GM19463 (cell line): ENCODE results near the gene ATP13A3.

Experiments used
- ATAC-seq: cut with Tn5 transposase; IDR thresholded peaks from one replicate; pipeline ENCODE4 v1.9.1; 2021; ENCODE audit warnings: mild to moderate bottlenecking, moderate library complexity; ENCODE audit not compliant: unreplicated experiment

The ATP13A3 gene

DNA sequence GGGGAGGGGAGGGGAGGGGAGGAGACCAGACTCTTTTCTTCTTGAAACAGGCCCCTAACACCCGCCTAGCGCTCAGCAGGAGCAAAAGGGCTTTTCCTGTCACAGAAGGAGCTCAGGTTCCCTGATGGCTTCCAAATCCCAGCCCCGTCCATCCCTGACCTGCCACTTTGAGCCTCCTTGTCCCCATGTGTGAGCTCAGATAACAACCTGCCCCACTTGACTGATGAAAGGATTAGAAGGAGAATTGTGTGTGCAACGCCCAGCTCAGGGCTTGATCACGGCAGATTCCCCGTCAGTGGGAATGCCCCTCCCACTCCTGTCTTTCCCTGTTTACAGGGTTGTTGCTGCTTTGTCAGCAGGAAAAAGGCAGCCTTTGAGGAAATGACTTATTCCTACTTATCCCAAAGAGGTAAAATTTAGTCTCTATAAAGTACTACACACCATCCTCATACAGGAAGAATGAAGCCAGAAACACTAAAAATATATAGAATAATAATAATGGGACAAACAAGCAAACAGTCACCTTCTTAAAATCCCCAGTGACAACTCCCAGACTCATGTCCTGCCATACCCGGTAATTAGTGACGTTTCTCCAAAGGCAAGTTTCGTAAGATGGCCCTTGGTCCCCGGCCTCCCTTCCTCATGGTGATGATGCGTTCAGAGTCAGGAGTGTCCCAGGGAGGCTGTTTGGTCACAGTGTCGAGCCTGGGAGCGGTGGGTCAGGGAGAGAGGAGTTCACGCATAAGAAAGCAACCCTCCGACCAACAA, 111.1 kb downstream of the ATP13A3 start:
- ATAC-seq: no peak

- ATAC-seq: no peak
Measured at GRCh38 chr3:194374935-194375334, 111.9 kb downstream of the ATP13A3 start.

DNA sequence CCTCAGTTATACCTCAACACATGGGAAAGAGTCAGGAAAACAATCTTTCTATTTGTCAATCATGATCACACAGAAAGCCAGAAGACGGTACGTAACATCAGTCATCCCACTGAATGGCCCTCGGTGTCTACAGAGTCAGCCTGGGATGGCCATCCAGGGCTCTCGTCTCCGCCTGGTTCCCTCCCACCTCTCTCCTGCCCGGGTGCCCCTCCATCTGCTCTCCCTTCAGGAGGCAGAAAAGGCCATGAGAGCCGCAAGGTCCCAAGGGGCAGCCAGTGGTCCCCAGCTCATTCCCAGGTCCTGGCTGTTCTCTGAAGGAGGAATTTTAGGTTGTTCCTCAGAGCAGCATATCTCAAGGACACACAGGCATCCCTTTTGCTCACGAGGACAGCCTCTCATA, 112.9 kb downstream of the ATP13A3 start:
- no peak for ATAC-seq

GRCh38 chr3:194373028-194373427, 113.8 kb downstream of the ATP13A3 start:
- ATAC-seq: no peak

DNA sequence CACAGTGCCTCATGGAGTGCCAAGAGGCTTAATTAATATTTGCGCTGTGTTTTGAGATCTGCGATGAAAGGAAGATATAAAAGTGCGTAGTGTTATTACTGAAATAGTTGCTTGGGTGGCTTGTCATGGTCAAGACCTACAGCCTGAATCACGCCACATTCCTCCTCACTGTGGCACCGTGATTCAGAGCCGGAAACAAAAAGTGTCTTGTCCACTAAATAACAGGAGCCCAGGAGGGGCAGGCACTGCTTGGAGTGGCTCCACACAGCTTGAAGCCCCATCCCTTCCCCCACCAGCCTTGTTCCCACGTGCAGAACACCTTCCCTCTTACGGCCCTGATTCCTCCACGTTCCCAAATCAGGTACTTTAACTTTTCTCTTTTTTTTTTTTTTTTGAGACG, 116.0 kb downstream of the ATP13A3 start:
- ATAC-seq: no peak

DNA sequence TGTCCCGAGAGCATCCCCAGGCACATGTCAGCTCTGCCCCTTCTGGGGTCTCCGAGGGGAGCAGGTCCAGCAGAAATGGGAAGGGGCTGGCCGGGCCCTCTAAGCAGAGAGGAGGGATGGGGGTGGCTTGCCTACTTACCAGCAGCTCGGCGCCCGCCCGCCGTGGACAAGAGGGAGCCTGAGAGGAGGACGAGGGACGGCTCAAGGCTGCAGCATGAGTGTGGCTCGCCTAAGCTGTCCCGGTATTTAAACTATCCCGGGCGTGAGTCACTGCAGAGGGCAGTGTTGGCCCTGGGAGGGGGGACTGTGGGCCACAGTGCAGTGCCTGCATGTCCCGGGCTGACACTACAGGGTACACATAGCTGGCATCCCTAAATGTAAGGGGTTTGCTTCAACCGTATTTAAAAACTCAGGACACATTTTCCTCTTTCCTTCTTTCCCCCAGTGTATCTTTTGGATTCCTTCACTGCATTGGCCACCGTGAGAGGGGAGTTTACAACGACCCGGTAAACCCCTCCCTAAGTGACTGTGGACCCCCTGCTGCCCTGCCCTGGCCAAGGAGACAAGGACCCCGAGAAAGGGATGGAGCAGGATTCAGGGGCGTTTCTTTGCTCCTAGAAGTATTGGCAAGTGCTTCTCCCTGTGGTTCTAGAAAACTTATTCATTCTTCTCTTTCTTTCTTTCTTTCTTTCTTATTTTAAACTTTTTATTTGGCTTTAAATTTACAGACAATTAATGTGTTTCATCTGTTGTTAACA, 117.1 kb downstream of the ATP13A3 start, which contains the start of gene LRRC15:
TSS of gene LRRC15 (minus strand) at position 222 of the 758 bp plus-strand sequence. CDS start 8,700 bp downstream, outside the sequence.
- no peak for ATAC-seq

GRCh38 chr3:194368918-194369317, 117.9 kb downstream of the ATP13A3 start:
- ATAC-seq: no peak

DNA sequence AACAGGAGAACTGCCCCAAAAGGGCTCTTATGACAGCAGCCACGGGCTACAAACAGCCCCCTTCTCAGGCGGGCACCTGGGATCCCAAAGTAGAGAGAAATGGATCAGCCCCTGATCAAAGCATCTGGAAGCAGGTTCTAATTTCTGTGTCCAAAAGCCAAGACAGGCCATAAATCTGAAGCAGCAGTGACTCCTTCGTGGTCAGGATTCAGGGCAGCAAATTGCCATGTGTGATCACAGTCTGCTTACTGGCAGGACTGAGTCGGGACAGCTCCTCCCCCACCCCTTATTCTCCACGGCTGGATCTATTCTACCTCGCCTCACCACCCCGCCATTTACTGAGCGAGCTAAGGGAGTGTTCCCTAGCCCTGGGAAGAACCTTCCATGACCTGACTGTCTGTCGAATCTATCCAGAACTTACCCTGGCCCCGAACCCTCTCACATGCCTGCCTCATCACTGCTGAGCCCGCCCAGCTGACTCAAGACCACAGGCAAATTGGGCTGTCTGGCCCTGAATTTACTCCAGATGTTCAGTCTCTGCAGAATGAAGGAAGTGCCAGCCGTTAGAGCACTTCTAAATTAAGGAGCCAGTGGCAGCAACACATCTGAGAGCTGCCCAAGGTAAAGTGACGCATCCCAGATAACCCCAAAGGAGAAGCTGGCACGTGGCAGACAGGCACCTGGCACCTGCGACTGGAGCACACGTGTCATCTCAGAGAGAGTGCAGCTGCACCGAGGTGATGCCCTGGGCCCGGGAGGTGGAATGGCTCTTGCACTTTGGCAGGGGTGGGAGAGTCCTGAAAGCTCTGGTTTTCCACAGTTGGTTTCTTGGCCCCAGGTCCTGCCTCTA, 118.6 kb downstream of the ATP13A3 start:
- ATAC-seq: no peak

DNA sequence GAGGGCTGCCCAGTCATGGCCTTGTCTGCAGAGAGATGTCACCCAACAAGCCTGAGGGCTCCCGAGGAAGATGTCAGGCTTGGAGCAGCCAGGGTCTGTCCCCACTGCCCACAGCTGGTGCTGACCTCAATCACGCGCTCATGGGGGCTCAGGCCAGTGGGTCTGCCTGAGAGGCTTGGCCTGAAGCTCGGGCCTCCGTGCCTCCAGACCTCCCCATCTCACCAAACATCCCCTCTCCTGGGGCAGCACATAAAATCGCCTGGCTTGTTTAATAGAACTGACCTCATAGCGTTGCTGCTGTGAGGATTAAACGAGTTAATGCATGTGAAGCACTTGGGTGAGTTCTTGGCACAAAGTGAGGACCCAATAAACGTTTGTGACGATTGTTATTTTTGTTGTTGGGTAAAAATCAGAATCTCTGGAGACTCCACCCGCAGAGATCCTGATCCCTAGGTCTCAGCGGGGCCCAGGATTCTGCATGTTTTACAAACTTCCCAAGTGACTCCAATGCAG, 120.8 kb downstream of the ATP13A3 start:
- ATAC-seq: no peak

DNA sequence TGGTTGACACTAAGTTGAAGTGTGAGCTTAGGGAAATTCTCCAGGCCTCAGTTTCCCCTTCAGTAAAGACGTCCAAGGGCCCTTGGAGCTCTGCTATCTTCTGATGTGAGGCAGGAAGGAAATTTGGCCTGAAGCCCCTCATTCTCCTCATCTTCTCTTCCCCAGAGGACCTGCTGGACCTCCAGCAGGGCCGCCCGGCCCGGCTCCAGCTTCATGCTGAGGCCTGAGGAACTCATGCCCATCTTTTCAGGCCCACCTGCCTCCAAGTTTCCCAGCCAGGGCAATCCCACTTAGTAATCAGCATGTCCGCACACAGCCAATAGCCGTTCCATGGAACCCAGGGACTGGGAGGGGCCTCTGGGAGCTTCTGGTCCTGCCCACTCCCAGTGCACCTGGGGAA, 121.3 kb downstream of the ATP13A3 start:
- no peak for ATAC-seq

- ATAC-seq: no peak
Measured at GRCh38 chr3:194364652-194365434, 122.0 kb downstream of the ATP13A3 start.

DNA sequence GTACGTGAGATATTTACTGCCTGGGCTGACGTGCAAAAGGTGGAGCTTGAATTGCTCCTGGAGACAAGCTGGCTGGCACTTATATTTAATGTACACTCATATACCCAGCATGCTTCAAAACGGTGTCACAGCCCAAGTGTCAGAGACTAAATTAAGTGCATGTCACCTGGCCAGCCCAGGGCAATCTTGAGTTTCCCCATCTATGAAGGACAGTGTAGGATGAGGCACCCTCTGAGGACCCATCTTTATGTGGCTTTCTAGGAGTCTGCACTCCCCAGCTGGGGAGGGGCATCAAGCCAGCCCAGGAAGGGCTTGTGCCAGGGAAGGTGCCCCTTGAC, 122.5 kb downstream of the ATP13A3 start:
- ATAC-seq: no peak

- no peak for ATAC-seq
Measured at GRCh38 chr3:194360568-194360967, 126.2 kb downstream of the ATP13A3 start.

DNA sequence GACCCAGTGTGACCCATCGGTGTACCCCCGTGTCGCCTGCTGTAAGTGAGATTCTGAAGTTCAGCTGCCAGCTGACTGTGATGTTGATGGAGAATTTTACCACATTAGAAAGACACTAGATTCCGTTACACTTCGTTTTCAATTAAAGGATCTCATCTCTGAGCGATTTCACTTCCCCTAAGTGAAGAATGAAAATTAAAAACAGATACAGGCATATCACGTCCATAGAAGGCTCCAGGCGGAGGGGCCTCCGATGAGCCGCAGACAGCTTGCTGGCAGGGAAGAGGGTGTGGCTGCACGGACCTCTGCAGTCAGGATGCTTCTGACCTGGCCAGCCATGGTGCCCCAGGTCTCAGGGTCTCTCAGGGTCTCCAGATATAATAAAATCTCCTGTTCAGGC, 129.1 kb downstream of the ATP13A3 start:
- no peak for ATAC-seq

- no peak for ATAC-seq
Measured at GRCh38 chr3:194355379-194355778, 131.4 kb downstream of the ATP13A3 start.

GRCh38 chr3:194354315-194354714, 132.5 kb downstream of the ATP13A3 start:
- ATAC-seq: no peak
